Fibroblast of villous mesenchyme (primary cell): ENCODE data around the gene TAC1. TPM values are rescaled to one million over a fixed set of nuclear protein-coding genes. Genes with fewer than 3 reads are reported as not detected.
"Not testable (repeated sequence)": the region's sequence is repeated elsewhere in the genome, so short reads cannot be mapped to it uniquely, and the experiment has no call there.

Experiments
- DNase-seq: peaks from one replicate; pipeline ENCODE4 v3.0.0-alpha.2; 2010; ENCODE audit warnings: low read depth
- H3K4me3 ChIP-seq: 2 replicates; pipeline ENCODE4 v1.5.1; 2011; ENCODE audit warnings: low read depth, mild to moderate bottlenecking, low read length
- CTCF ChIP-seq: IDR thresholded peaks from 2 replicates; pipeline ENCODE4 v1.5.1; 2012; ENCODE audit warnings: low read depth, mild to moderate bottlenecking, low read length; ENCODE audit not compliant: insufficient read depth
- total RNA-seq: library from RNA; depleted of rRNA; stranded (reverse); fragments of >200 nt; gene quantifications from 2 replicates; pipeline ENCODE4 v1.2.3, GENCODE V29; 2012

Gene TAC1
- total RNA-seq, 1 donor, result not detected

- no peak overlapping the region for H3K4me3 ChIP-seq
- TF ChIP-seq CTCF, result no peak
- no peak for DNase-seq
These were observed 20.3 kb downstream of the TAC1 start for GRCh38 chr7:97752215-97752614.

- no peak for DNase-seq
- no peak overlapping the region for H3K4me3 ChIP-seq
- TF ChIP-seq CTCF, result no peak
These were observed 25.9 kb downstream of the TAC1 start for GRCh38 chr7:97757824-97758223.

GRCh38 chr7:97770850-97771249 lies 39.0 kb downstream of the TAC1 start:
- no peak overlapping the region for H3K4me3 ChIP-seq
- no peak for DNase-seq
- TF ChIP-seq CTCF, result no peak

GRCh38 chr7:97771576-97771975 lies 39.7 kb downstream of the TAC1 start:
- TF ChIP-seq CTCF, result no peak
- no peak for DNase-seq

GRCh38 chr7:97772045-97772901 lies 40.4 kb downstream of the TAC1 start:
- TF ChIP-seq CTCF, result no peak
- no peak overlapping the region for H3K4me3 ChIP-seq
- DNase-seq, result no peak

More at GRCh38 chr7:97771576-97771975, 39.7 kb downstream of the TAC1 start:
- H3K4me3 ChIP-seq, result no peak overlapping the region

GRCh38 chr7:97786398-97786797 lies 54.5 kb downstream of the TAC1 start:
- DNase-seq, H3K4me3 ChIP-seq: not testable (repeated sequence)

Other genes with a start within 250 kb of the TAC1 start
- gene ASNS, start 140.3 kb downstream of the TAC1 start, total RNA-seq, result 60.5 and 128 TPM in 2 replicates